ENCODE results near the gene MDM4.
"Not testable (repeated sequence)": the region's sequence is repeated elsewhere in the genome, so short reads cannot be mapped to it uniquely, and the experiment has no call there.

MDM4 gene

GRCh38 chr1:204516180-204516879, at the start of gene MDM4:
Gene MDM4, plus strand, starts transcription at chr1:204516406. Its CDS starts 9,113 bp downstream, at chr1:204525519.
- DNase-seq: peak; percentile 97

GRCh38 chr1:204466416-204467405, 49.5 kb upstream of the MDM4 start:
- DNase-seq: no peak

GRCh38 chr1:204468206-204468605, 48.0 kb upstream of the MDM4 start:
- DNase-seq: no peak

GRCh38 chr1:204468766-204469302, 47.4 kb upstream of the MDM4 start:
- no peak for DNase-seq

GRCh38 chr1:204469304-204469703, 46.9 kb upstream of the MDM4 start:
- no peak for DNase-seq

- DNase-seq: no peak
Measured at GRCh38 chr1:204471687-204472086, 44.5 kb upstream of the MDM4 start.

GRCh38 chr1:204472660-204473059, 43.5 kb upstream of the MDM4 start:
- DNase-seq: no peak

GRCh38 chr1:204473400-204473965, 42.7 kb upstream of the MDM4 start:
- DNase-seq: no peak

- DNase-seq: no peak
Measured at GRCh38 chr1:204475656-204476432, 40.4 kb upstream of the MDM4 start.

GRCh38 chr1:204476563-204476962, 39.6 kb upstream of the MDM4 start:
- no peak for DNase-seq

- DNase-seq: no peak
Measured at GRCh38 chr1:204477036-204477740, 39.0 kb upstream of the MDM4 start.

- peak; percentile 23 for DNase-seq
Measured at GRCh38 chr1:204478172-204478899, 37.9 kb upstream of the MDM4 start.

GRCh38 chr1:204478921-204479320, 37.3 kb upstream of the MDM4 start:
- no peak for DNase-seq

- DNase-seq: peak; percentile 46
Measured at GRCh38 chr1:204479387-204480136, 36.6 kb upstream of the MDM4 start.

GRCh38 chr1:204480515-204480914, 35.7 kb upstream of the MDM4 start:
- peak; percentile 31 for DNase-seq

GRCh38 chr1:204483791-204484190, 32.4 kb upstream of the MDM4 start:
- DNase-seq: no peak

GRCh38 chr1:204486513-204487255, 29.5 kb upstream of the MDM4 start:
- not testable (repeated sequence) for DNase-seq

GRCh38 chr1:204487256-204487615, 29.0 kb upstream of the MDM4 start:
- no peak for DNase-seq

- no peak for DNase-seq
Measured at GRCh38 chr1:204491655-204492054, 24.6 kb upstream of the MDM4 start.

Data from NCI-H2171 (cell line).